HepG2 (cell line): Measurements from ENCODE around the gene ERBB4. TPM values are rescaled to one million over a fixed set of nuclear protein-coding genes. Genes with fewer than 3 reads are reported as not detected.

ENCODE experiments used
- ATAC-seq: fragments of 200-7000 bp; cut with Tn5 transposase; 3 replicates; pipeline ENCODE4 v1.9.1; 2020; ENCODE audit warnings: mild to moderate bottlenecking, moderate library complexity
- BruUV-seq: library from RNA; stranded (reverse); fragments of 400-500 nt; replicated peaks from 2 replicates; lab custom pipeline; 2021; lab: Mats Ljungman, UMichigan
- CTCF ChIA-PET: fragments of 300-600 bp; formaldehyde crosslinking; extraction: SDS; loops from one replicate; lab custom pipeline; 2021; ENCODE audit warnings: low total read pairs, inconsistent platforms, low intra/inter-chr PET ratio; lab: Yijun Ruan, JAX
- POLR2A ChIA-PET: fragments of 350-600 bp; sonication (Branson Sonifier 250); formaldehyde crosslinking; loops from one replicate; lab custom pipeline; 2020; ENCODE audit warnings: antibody characterized with exemption, inconsistent platforms; lab: Yijun Ruan, JAX
- DNase-seq: peaks from one replicate; pipeline ENCODE4 v3.0.0-alpha.2; 2015; ENCODE audit warnings: low spot score
- FAIRE-seq: peaks from 3 replicates; lab custom pipeline; 2011; peaks lifted over from hg19 to GRCh38; lab: Jason Lieb, UNC
- H2AFZ ChIP-seq: one replicate; pipeline ENCODE4 v1.6.1; 2011; ENCODE audit warnings: low read length, inconsistent platforms
- H3K27ac ChIP-seq: fragments of 300-600 bp; 3 replicates; pipeline ENCODE4 v1.8.0; 2011; ENCODE audit warnings: mixed run types, mild to moderate bottlenecking, mixed read lengths, low read length, inconsistent platforms; ENCODE audit not compliant: insufficient read depth; ENCODE audit errors: extremely low read length
- H3K27me3 ChIP-seq, 2 experiments: fragments of 200-600 bp in 1 of 2; 2 replicates in 1 of 2; 3 replicates in 1 of 2; pipeline versions ENCODE4 v1.6.0 to v1.8.0; 2011; ENCODE audit warnings: low read length in 2 of 2, mild to moderate bottlenecking in 2 of 2, moderate library complexity in 2 of 2, inconsistent platforms in 1 of 2; ENCODE audit not compliant: insufficient read depth in 2 of 2, control insufficient read depth in 1 of 2
- H3K36me3 ChIP-seq, 2 experiments: fragments of 200-600 bp in 1 of 2; replicated peaks in 1 of 2; 2 replicates in 1 of 2; 3 replicates in 1 of 2; pipeline versions ENCODE4 v1.5.1 to v1.8.0; 2011; ENCODE audit warnings: low read length in 2 of 2, inconsistent platforms in 1 of 2; ENCODE audit not compliant: insufficient read depth in 2 of 2, control insufficient read depth in 1 of 2
- H3K4me1 ChIP-seq: 2 replicates; pipeline ENCODE4 v1.5.1; 2012; ENCODE audit warnings: low read length, inconsistent platforms; ENCODE audit not compliant: insufficient read depth
- H3K4me2 ChIP-seq: 2 replicates; pipeline ENCODE4 v1.6.0; 2011; ENCODE audit warnings: low read depth, low read length, inconsistent platforms
- H3K4me3 ChIP-seq, 3 experiments: fragments of 200-600 bp in 1 of 3; sonication (generic), shearing (Covaris generic) in 1 of 3; replicated peaks in 1 of 3; 2 replicates each; pipeline ENCODE4 v1.5.1; 2011 to 2016; ENCODE audit warnings: low read length in 3 of 3, inconsistent platforms in 2 of 3, low read depth in 2 of 3, mild to moderate bottlenecking in 2 of 3, control low read depth in 1 of 3, mixed read lengths in 1 of 3; ENCODE audit not compliant: insufficient read depth in 1 of 3
- H3K79me2 ChIP-seq: one replicate; pipeline ENCODE4 v1.6.1; 2011; ENCODE audit warnings: low read length, inconsistent platforms; ENCODE audit not compliant: insufficient read depth
- H3K9ac ChIP-seq: 2 replicates; pipeline ENCODE4 v1.6.0; 2011; ENCODE audit warnings: mild to moderate bottlenecking, low read depth, low read length, inconsistent platforms; ENCODE audit not compliant: insufficient read depth
- H3K9me3 ChIP-seq: 2 replicates; pipeline ENCODE4 v1.5.1; 2012; ENCODE audit warnings: mild to moderate bottlenecking, low read length
- H4K20me1 ChIP-seq: 2 replicates; pipeline ENCODE4 v1.6.0; 2011; ENCODE audit warnings: inconsistent platforms, mild to moderate bottlenecking, low read length, moderate library complexity; ENCODE audit not compliant: insufficient read depth
- DPF2 ChIP-seq: sonication (generic); formaldehyde crosslinking; IDR thresholded peaks from 2 replicates; pipeline ENCODE4 v1.4.0; 2020; ENCODE audit warnings: mild to moderate bottlenecking, low read depth, missing genetic modification reagents, borderline replicate concordance
- TEF ChIP-seq: sonication (generic); formaldehyde crosslinking; IDR thresholded peaks from 2 replicates; pipeline ENCODE4 v1.5.0; 2020; ENCODE audit warnings: missing genetic modification reagents
- TP53 ChIP-seq: sonication (generic); formaldehyde crosslinking; conservative IDR thresholded peaks from 2 replicates; pipeline ENCODE4 v1.4.0; 2020; ENCODE audit warnings: missing genetic modification reagents
- ZNF512B ChIP-seq: sonication (generic); formaldehyde crosslinking; IDR thresholded peaks from 2 replicates; pipeline ENCODE4 v1.5.1; 2020; ENCODE audit warnings: missing genetic modification reagents, mild to moderate bottlenecking, borderline replicate concordance
- WGBS: methylation state at CpG from one replicate; pipeline ENCODE4 v1.1.6; 2017; ENCODE audit warnings: low lambda C conversion rate; 5-methylcytosine and 5-hydroxymethylcytosine counted together
- in situ Hi-C: cut with HindIII; loops from 2 replicates; pipeline ENCODE4 v1.10.0; 2017; ENCODE audit warnings: low pct_unique_long_range_greater_than_20kb; ENCODE audit not compliant: extremely low pct_ligation_motif_present
- intact Hi-C: fragments of 100-400 bp; cut with micrococcal nuclease; formaldehyde crosslinking; loops from one replicate; pipeline ENCODE4 v1.10.0; 2022; ENCODE audit not compliant: unreplicated experiment
- polyA plus RNA-seq, 8 experiments: library from polyadenylated mRNA; depleted of rRNA in 3 of 8; stranded (reverse) in 7 of 8; unstranded in 1 of 8; fragments of >200 nt; fragmentation: Illumina TruSeq in 4 of 8; extraction: Trizol in 4 of 8; gene quantifications; 2 replicates each; pipeline versions ENCODE4 v1.2.1 to v1.2.3, GENCODE V29; 2011 to 2016; ENCODE audit warnings: low read depth in 4 of 8, missing spikeins in 1 of 8, mixed read lengths in 1 of 8; ENCODE audit not compliant: insufficient read depth in 1 of 8
- total RNA-seq, 5 experiments: library from RNA; depleted of rRNA; stranded (reverse); fragments of >200 nt; fragmentation: Illumina TruSeq; extraction: Trizol; gene quantifications; 2 replicates each; pipeline ENCODE4 v1.2.3, GENCODE V29; 2016; ENCODE audit warnings: low read depth in 1 of 5

Gene ERBB4
- total and polyA plus RNA-seq, 2 of the 13 experiments (the other 11 are each of a cell fraction or from before 2014, with no cell fraction given): not detected

GRCh38 chr2:212146416-212146815 lies 392.2 kb downstream of the ERBB4 start:
- H3K27me3 ChIP-seq: no peaks in the 10 kb centered on the region
- intact Hi-C loops: no loop called here
- in situ Hi-C loops: loop anchor here (10.0 kb wide), 1 partner anchor 398 kb away; no protein-coding TSS in a partner anchor

GRCh38 chr2:212145121-212145520 lies 393.5 kb downstream of the ERBB4 start:
- Histone ChIP-seq H4K20me1 (no peaks in the 10 kb centered on the region), H3K27me3 (no peaks in the 10 kb centered on the region), H3K4me1 (no peaks in the 10 kb centered on the region), H3K9me3 (no peaks in the 10 kb centered on the region), H3K27ac (no peak overlapping the region), H3K9ac (no peak overlapping the region), H3K4me2 (no peak overlapping the region), H3K79me2 (no peaks in the 10 kb centered on the region), H2AFZ (no peak overlapping the region), H3K4me3 (no peak overlapping the region), H3K36me3 (no peaks in the 10 kb centered on the region)
- POLR2A ChIA-PET: no interaction called here
- in situ Hi-C loops (loop anchor here (10.0 kb wide), 1 partner anchor 400 kb away; no protein-coding TSS in a partner anchor), intact Hi-C loops (no loop called here)
- DNase-seq (no peak), ATAC-seq (no peak), FAIRE-seq (no peak)
- CTCF ChIA-PET: no interaction called here
- TF ChIP-seq TEF (CRISPR knock-in tag) (no peak), DPF2 (CRISPR knock-in tag) (no peak), ZNF512B (CRISPR knock-in tag) (no peak)
- 13% methylated on average over 1 of the region's 1 CpG for WGBS
- no TSS peak for BruUV-seq

More at GRCh38 chr2:212146416-212146815, 392.2 kb downstream of the ERBB4 start:
- Histone ChIP-seq H3K4me1 (no peaks in the 10 kb centered on the region), H3K4me2 (no peak overlapping the region), H3K4me3 (no peak overlapping the region), H3K9me3 (no peaks in the 10 kb centered on the region), H4K20me1 (no peaks in the 10 kb centered on the region), H3K79me2 (no peaks in the 10 kb centered on the region), H3K27ac (no peak overlapping the region), H2AFZ (no peak overlapping the region), H3K9ac (no peak overlapping the region), H3K36me3 (no peaks in the 10 kb centered on the region)
- whole genome bisulfite sequencing: 12% methylated on average over 3 of the region's 3 CpGs
- ChIA-PET CTCF (interaction anchor here (2.4 kb wide), 1 partner anchor 421 kb away, joined by 35 read pairs; no protein-coding TSS in a partner anchor), POLR2A (no interaction called here)
- FAIRE-seq (no peak), ATAC-seq (no peak), DNase-seq (no peak)
- TF ChIP-seq TP53 (CRISPR knock-in tag): no peak
- no TSS peak for BruUV-seq
